Psoas muscle (tissue), 8 donors: Measurements from ENCODE around the gene DSE. TPM values are rescaled to one million over a fixed set of nuclear protein-coding genes. Genes with fewer than 3 reads are reported as not detected.

Experiments used
- ATAC-seq, 4 donors: fragments of 200-7000 bp; cut with Tn5 transposase; one replicate each; pipeline ENCODE4 v1.9.1; 2020; ENCODE audit warnings: moderate library complexity in 3 of 4, mild to moderate bottlenecking in 2 of 4
- DNase-seq, 2 donors: peaks; one replicate each; pipeline ENCODE4 v3.0.0-alpha.2; 2020
- H3K27ac ChIP-seq: fragments of 200-600 bp; one replicate; pipeline ENCODE4 v1.8.0; 2022
- H3K27me3 ChIP-seq, 3 donors: fragments of 200-600 bp in 1 of 3; one replicate each; pipeline versions ENCODE4 v1.6.1 to v1.8.0; 2013 to 2022; ENCODE audit warnings: low read length in 2 of 3, mild to moderate bottlenecking in 2 of 3, moderate library complexity in 1 of 3; ENCODE audit not compliant: insufficient read depth in 3 of 3
- H3K36me3 ChIP-seq, 2 donors: fragments of 200-600 bp in 1 of 2; one replicate each; pipeline versions ENCODE4 v1.6.1 to v1.8.0; 2013 to 2022; ENCODE audit warnings: low read depth in 1 of 2, mild to moderate bottlenecking in 1 of 2, moderate library complexity in 1 of 2; ENCODE audit not compliant: insufficient read depth in 1 of 2
- H3K4me1 ChIP-seq: fragments of 200-600 bp; one replicate; pipeline ENCODE4 v1.8.0; 2022
- H3K4me3 ChIP-seq: fragments of 200-600 bp; one replicate; pipeline ENCODE4 v1.8.0; 2022; ENCODE audit warnings: mild to moderate bottlenecking
- H3K9me3 ChIP-seq: fragments of 200-600 bp; one replicate; pipeline ENCODE4 v1.8.0; 2022
- CTCF ChIP-seq: fragments of 200-600 bp; IDR thresholded peaks from one replicate; pipeline ENCODE4 v1.8.0; 2022; ENCODE audit warnings: antibody characterized with exemption
- WGBS, 3 donors: extraction: QIAGEN DNeasy Blood & Tissue Kit; methylation state at CpG; one replicate each; pipeline versions ENCODE4 v1.1.6 to v1.1.7; 2013; 5-methylcytosine and 5-hydroxymethylcytosine counted together
- intact Hi-C, 2 donors: fragments of 100-400 bp; cut with DNase I; formaldehyde crosslinking; loops; one replicate each; pipeline versions ENCODE4 v1.11.0 to v1.14.2; 2022
- polyA plus RNA-seq, 3 donors: library from polyadenylated mRNA; stranded (reverse); fragments of 200-250 nt; gene quantifications; one replicate each; pipeline ENCODE4 v1.2.3, GENCODE V29; 2013
- total RNA-seq, 4 donors: library from RNA; stranded (reverse); fragmentation: NEBNext Ultra II Directional in 2 of 4; extraction: Animal tissue kit (Norgen Biotek cat#: 25700) in 2 of 4; gene quantifications; one replicate each; pipeline versions ENCODE4 v1.2.1 to v1.2.4, GENCODE V29; 2021 to 2023
- donor health status: healthy with polysubstance abuse.
- donor health status: DM: no; HTN: no; CAD: no; lungs with moderate emphysema.
- donor health status: Bipolar disorder and iron deficiency.
- donor health status: healthy.
- donor health status: DM: yes; HTN: yes; CAD: no.
- donor health status: DM: no; HTN: no; CAD: no.
- donor health status: DM: no; HTN: no; CAD: no.
- donor health status: DM: yes; HTN: yes; CAD: no.

DSE gene
- total and polyA plus RNA-seq, 7 donors = 2.3 to 26.7 (median 9.6) TPM

GRCh38 chr6:116434056-116434725 lies 63.4 kb downstream of the DSE start:
- H3K27me3 ChIP-seq = no peaks in the 10 kb centered on the region
- no peaks in the 10 kb centered on the region for H3K4me1 ChIP-seq
- DNase-seq (no peak), ATAC-seq (no peak)
- H3K27ac ChIP-seq = no peak overlapping the region
- intact Hi-C loops = no loop called here
- H3K36me3 ChIP-seq = peaks cover 0 to 29% of the 10 kb centered on the region in 2 donors
- no peak overlapping the region for H3K4me3 ChIP-seq
- 92 to 100% (median 93%) methylated on average over 1 of the region's 1 CpG for WGBS, 3 donors
- no peak for TF ChIP-seq CTCF
- no peaks in the 10 kb centered on the region for H3K9me3 ChIP-seq

DNA sequence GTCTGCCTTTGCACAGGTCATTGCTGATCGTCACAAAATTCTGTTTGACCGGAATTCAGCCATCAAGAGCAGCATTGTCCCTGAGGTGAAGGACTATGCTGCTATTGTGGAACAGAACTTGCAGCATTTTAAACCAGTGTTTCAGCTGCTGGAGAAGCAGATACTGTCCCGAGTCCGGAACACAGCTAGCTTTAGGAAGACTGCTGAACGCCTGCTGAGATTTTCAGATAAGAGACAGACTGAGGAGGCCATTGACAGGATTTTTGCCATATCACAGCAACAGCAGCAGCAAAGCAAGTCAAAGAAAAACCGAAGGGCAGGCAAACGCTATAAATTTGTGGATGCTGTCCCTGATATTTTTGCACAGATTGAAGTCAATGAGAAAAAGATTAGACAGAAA lies 65.8 kb downstream of the DSE start:
- H3K4me3 ChIP-seq = no peak overlapping the region
- ATAC-seq (no peak), DNase-seq (no peak)
- no peak overlapping the region for H3K27ac ChIP-seq
- H3K36me3 ChIP-seq = peaks cover 0 to 19% of the 10 kb centered on the region in 2 donors
- intact Hi-C loops = no loop called here
- H3K27me3 ChIP-seq = no peaks in the 10 kb centered on the region
- 89 to 93% (median 92%) methylated on average over 7 of the region's 7 CpGs for WGBS, 3 donors
- TF ChIP-seq CTCF = no peak
- no peaks in the 10 kb centered on the region for H3K9me3 ChIP-seq
- H3K4me1 ChIP-seq = no peaks in the 10 kb centered on the region

DNA sequence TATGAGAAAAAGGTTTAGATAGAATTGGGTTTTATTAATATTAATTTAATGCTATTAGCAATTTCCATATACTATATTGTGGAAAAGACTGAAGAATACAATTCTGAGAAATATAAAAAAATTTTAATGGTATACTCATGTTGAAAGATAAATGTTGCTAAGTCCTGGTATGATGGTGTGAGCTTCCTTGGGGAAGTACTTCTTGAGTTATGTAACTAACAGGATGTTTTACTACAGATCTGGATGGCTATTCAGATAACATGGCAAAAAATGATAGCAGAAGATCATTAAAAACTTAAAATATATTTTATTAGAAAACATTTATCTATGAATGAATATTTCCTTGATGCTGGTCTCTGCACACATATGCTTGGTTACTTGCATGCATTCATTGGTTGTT lies 66.9 kb downstream of the DSE start:
- Histone ChIP-seq H3K27me3 (no peaks in the 10 kb centered on the region), H3K4me3 (no peak overlapping the region), H3K27ac (no peak overlapping the region), H3K4me1 (no peaks in the 10 kb centered on the region), H3K36me3 (peaks cover 0 to 13% of the 10 kb centered on the region in 2 donors), H3K9me3 (no peaks in the 10 kb centered on the region)
- intact Hi-C loops = no loop called here
- DNase-seq = no peak
- TF ChIP-seq CTCF = no peak
- ATAC-seq = no peak

GRCh38 chr6:116438590-116439448 lies 68.1 kb downstream of the DSE start:
- no peaks in the 10 kb centered on the region for H3K9me3 ChIP-seq
- ATAC-seq (no peak), DNase-seq (no peak)
- no peak overlapping the region for H3K4me3 ChIP-seq
- peaks cover 0 to 1% of the 10 kb centered on the region in 2 donors for H3K36me3 ChIP-seq
- intact Hi-C loops = no loop called here
- H3K27me3 ChIP-seq = no peaks in the 10 kb centered on the region
- no peak for TF ChIP-seq CTCF
- WGBS, 3 donors = 55 to 57% (median 56%) methylated on average over 6 of the region's 6 CpGs
- H3K27ac ChIP-seq = no peak overlapping the region
- H3K4me1 ChIP-seq = no peaks in the 10 kb centered on the region
